Epithelial cell of proximal tubule (primary cell): ENCODE data around the gene NMD3. TPM values are rescaled to one million over a fixed set of nuclear protein-coding genes. Genes with fewer than 3 reads are reported as not detected.
"Not testable (repeated sequence)": the region's sequence is repeated elsewhere in the genome, so short reads cannot be mapped to it uniquely, and the experiment has no call there.

Source experiments
- DNase-seq: peaks from one replicate; pipeline ENCODE4 v3.0.0-alpha.2; 2011; ENCODE audit warnings: low read depth
- H3K4me3 ChIP-seq: 2 replicates; pipeline ENCODE4 v1.5.1; 2011; ENCODE audit warnings: low read depth, mild to moderate bottlenecking, low read length
- CTCF ChIP-seq: conservative IDR thresholded peaks from 2 replicates; pipeline ENCODE4 v1.5.1; 2012; ENCODE audit warnings: low read depth, mild to moderate bottlenecking, low read length
- total RNA-seq: library from RNA; depleted of rRNA; stranded (reverse); fragments of >200 nt; gene quantifications from 2 replicates; pipeline ENCODE4 v1.2.3, GENCODE V29; 2015

The NMD3 gene
- 40.2 and 57.8 TPM in 2 replicates for total RNA-seq

- no peak for TF ChIP-seq CTCF
- DNase-seq, result no peak
- H3K4me3 ChIP-seq, result peak within 1 kb of the TSS; percentile 94
Measured at GRCh38 chr3:161220850-161221753, at the start of gene NMD3. TSS of gene NMD3 (plus strand) at chr3:161221311. CDS start at chr3:161222014, 703 bp downstream.

- peak; percentile 58 for TF ChIP-seq CTCF
- DNase-seq, result peak; percentile 52
Measured at GRCh38 chr3:161171639-161172552, 49.2 kb upstream of the NMD3 start.

GRCh38 chr3:161175506-161175905 is 45.6 kb upstream of the NMD3 start:
- TF ChIP-seq CTCF, result no peak
- H3K4me3 ChIP-seq, result no peak overlapping the region
- no peak for DNase-seq

More at GRCh38 chr3:161171639-161172552, 49.2 kb upstream of the NMD3 start:
- no peak overlapping the region for H3K4me3 ChIP-seq

GRCh38 chr3:161177991-161178390 is 43.1 kb upstream of the NMD3 start:
- H3K4me3 ChIP-seq, result no peak overlapping the region
- TF ChIP-seq CTCF, result no peak
- no peak for DNase-seq

GRCh38 chr3:161181371-161181770 is 39.7 kb upstream of the NMD3 start:
- not testable (repeated sequence) for H3K4me3 ChIP-seq, DNase-seq

- no peak for DNase-seq
- TF ChIP-seq CTCF, result no peak
- no peak overlapping the region for H3K4me3 ChIP-seq
Measured at GRCh38 chr3:161187046-161187445, 34.1 kb upstream of the NMD3 start.
